Activated CD4-positive, alpha-beta memory T cell treated with anti-CD3 and anti-CD28 coated beads for 36 hours (primary cell): Measurements from ENCODE around the gene RIC1. TPM values are rescaled to one million over a fixed set of nuclear protein-coding genes. Genes with fewer than 3 reads are reported as not detected.
"Not testable (repeated sequence)": the region's sequence is repeated elsewhere in the genome, so short reads cannot be mapped to it uniquely, and the experiment has no call there.

Experiments used
- CTCF ChIA-PET: fragments of 350-600 bp; sonication (Branson Sonifier 250); formaldehyde crosslinking; loops from one replicate; lab custom pipeline; 2021; ENCODE audit warnings: antibody characterized with exemption, inconsistent platforms; lab: Charles Lee
- POLR2A ChIA-PET: fragments of 350-600 bp; sonication (Branson Sonifier 250); formaldehyde crosslinking; loops from one replicate; lab custom pipeline; 2021; ENCODE audit warnings: antibody characterized with exemption; lab: Charles Lee
- DNase-seq: peaks from one replicate; pipeline ENCODE4 v3.0.0-alpha.2; 2020
- H3K27ac Mint-ChIP-seq: one replicate; pipeline ENCODE4 v1.8.0; 2021; ENCODE audit warnings: mixed read lengths
- H3K27me3 Mint-ChIP-seq: one replicate; pipeline ENCODE4 v1.8.0; 2021; ENCODE audit warnings: mixed read lengths
- H3K36me3 Mint-ChIP-seq: one replicate; pipeline ENCODE4 v1.8.0; 2021; ENCODE audit warnings: mixed read lengths
- H3K4me1 Mint-ChIP-seq: one replicate; pipeline ENCODE4 v1.8.0; 2021; ENCODE audit warnings: low read depth, mixed read lengths
- H3K4me3 Mint-ChIP-seq: one replicate; pipeline ENCODE4 v1.8.0; 2021; ENCODE audit warnings: mild to moderate bottlenecking, mixed read lengths
- H3K9me3 Mint-ChIP-seq: one replicate; pipeline ENCODE4 v1.8.0; 2021; ENCODE audit warnings: mixed read lengths
- intact Hi-C: fragments of 100-400 bp; cut with micrococcal nuclease; formaldehyde crosslinking; loops from one replicate; pipeline ENCODE4 v1.15.1; 2023
- total RNA-seq, 2 experiments: library from RNA; stranded (reverse); gene quantifications; one replicate each; pipeline ENCODE4 v1.2.3, GENCODE V29; 2021

RIC1 gene
- total RNA-seq, 2 experiments from 2014 or later: 14.1 to 15.0 TPM

DNA sequence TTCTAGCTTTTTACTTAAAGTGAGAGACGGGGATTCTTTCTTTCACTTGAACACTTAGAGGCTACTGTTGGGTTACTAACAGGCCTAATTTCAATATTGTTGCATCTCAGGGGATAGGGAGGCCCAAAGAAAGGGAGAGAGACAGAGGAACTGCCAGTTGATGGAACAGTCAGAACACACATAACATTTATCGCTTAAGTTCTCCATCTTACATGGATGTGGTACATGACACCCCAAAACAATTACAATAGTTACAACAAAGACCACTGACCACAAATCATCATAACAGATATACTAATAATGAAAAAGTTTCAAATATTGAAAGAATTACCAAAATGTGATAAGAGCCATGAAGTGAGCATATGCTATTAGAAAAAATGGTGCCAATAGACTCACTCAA, 4.3 kb upstream of the RIC1 start:
- intact Hi-C loops: loop anchor here (5.0 kb wide), 3 partner anchors 642 to 947 kb away; partner anchors contain the start of genes CDC37L1 and UHRF2
- H3K27ac Mint-ChIP-seq: peak overlapping the region; percentile 65
- H3K27me3 Mint-ChIP-seq: no peaks in the 10 kb centered on the region
- ChIA-PET POLR2A (interaction anchor here (0.9 kb wide), 1 partner anchor 8 kb away, joined by 4 read pairs; no protein-coding TSS in a partner anchor), CTCF (interaction anchor here (0.7 to 1.5 kb wide), 4 partner anchors 8 to 636 kb away, joined by 3 to 5 read pairs (median 4); partner anchors contain the start of gene CD274)
- H3K9me3 Mint-ChIP-seq: no peaks in the 10 kb centered on the region
- H3K4me3 Mint-ChIP-seq: peak overlapping the region; percentile 0
- peaks cover 8% of the 10 kb centered on the region for H3K36me3 Mint-ChIP-seq
- peaks cover 51% of the 10 kb centered on the region for H3K4me1 Mint-ChIP-seq
- no peak for DNase-seq

DNA sequence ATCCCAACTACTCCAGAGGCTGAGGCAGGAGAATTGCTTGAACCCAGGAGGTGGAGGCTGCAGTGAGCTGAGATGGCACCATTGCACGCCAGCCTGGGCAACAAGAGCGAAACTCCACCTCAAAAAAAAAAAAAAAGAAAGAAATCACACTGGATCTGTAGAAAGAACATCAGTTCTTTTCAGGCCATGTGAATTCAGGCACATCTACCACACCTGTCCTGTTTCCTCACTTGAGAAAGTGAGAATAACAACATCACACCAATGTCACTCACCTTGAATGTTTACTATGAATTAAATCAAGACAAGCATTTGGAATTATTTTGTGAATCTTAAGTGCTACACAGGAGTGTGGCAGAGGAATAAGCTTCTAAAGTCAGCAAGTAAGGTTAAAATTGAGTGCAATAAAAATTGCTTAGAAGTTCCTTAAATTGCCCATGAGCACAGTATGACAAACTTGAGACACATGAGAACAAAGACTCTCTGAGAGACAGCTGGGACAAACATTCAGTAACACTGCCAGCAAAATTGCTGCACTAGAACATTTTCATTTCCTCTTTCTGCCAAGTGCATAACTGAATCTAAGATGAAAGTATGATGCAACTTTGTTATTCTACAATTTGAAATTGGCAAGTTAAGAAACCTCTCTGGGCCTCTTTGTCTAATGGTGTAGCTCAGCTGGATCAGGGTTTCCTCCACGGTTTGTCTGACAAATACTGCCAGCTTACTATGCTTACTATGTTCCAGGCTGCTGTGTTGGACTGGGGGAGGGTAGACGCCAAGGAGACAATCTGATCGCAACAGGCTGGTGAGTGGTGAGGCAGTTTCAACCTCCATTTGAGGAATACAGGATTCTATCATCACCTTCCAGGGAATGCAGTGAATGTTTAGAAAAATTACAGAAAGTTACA, 1.9 kb upstream of the RIC1 start:
- ChIA-PET CTCF (interaction anchor here (1.1 to 1.5 kb wide), 2 partner anchors 26 to 834 kb away, joined by 3 to 4 read pairs; partner anchors contain the start of gene RCL1), POLR2A (interaction anchor here (0.6 to 2.4 kb wide), 6 partner anchors 17 to 381 kb away, joined by 3 to 11 read pairs (median 5); partner anchors contain the start of genes CD274, ERMP1 and PLGRKT)
- Mint-ChIP-seq H3K4me1 (peaks cover 51% of the 10 kb centered on the region), H3K4me3 (peak overlapping the region; percentile 98), H3K36me3 (peaks cover 7% of the 10 kb centered on the region), H3K9me3 (no peaks in the 10 kb centered on the region), H3K27me3 (no peaks in the 10 kb centered on the region), H3K27ac (peak overlapping the region; percentile 100)
- peak; percentile 75 for DNase-seq
- intact Hi-C loops: loop anchor here (1.0 to 5.0 kb wide), 7 partner anchors 9 to 950 kb away; partner anchors contain the start of genes CDC37L1, PLGRKT and UHRF2

DNA sequence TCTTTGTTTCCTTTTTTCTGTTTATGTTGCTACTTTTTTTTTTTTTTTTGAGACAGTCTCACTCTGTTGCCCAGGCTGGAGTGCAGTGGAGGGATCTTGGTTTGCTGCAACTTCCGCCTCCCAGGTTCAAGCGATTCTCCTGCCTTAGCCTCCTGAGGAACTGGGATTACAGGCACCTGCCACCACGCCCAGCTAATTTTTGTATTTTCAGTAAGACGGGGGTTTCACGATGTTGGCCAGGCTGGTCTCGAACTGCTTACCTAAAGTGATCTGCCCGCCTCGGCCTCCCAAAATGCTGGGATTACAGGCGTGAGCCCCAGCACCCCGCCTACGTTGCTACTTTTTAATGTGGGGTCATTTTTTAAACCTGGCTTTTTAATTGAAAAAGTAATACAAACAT, 1.2 kb upstream of the RIC1 start:
- CTCF ChIA-PET: interaction anchor here (1.1 to 1.5 kb wide), 3 partner anchors 27 to 835 kb away, joined by 3 to 4 read pairs (median 3); partner anchors contain the start of genes PLGRKT and RCL1
- H3K9me3 Mint-ChIP-seq: not testable (repeated sequence)
- intact Hi-C loops: loop anchor here (1.0 to 5.0 kb wide), 14 partner anchors 9 to 950 kb away; partner anchors contain the start of genes CD274, CDC37L1, ERMP1 and PLGRKT

DNA sequence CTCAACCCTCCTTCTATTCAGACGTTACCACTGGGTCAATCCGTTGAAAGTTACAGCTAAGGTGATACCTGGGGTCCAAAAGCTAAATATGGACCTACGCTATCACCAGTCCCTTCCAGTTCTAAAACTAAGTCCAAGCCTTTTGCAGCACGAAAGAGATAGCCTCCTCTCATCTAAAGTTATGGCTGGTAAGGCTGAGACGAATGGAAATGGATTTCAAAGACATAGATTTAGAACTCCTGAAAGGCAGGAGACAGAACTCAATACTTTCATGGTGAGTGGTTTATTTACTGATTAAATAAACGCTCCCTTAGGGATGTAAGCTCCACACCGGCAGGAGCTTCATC, 751 bp upstream of the RIC1 start:
- ChIA-PET POLR2A (interaction anchor here (0.7 to 2.4 kb wide), 11 partner anchors 27 to 797 kb away, joined by 3 to 16 read pairs (median 3); partner anchors contain the start of genes CD274, ERMP1, JAK2 and PLGRKT), CTCF (interaction anchor here (0.6 to 1.5 kb wide), 7 partner anchors 27 to 835 kb away, joined by 3 to 7 read pairs (median 4); partner anchors contain the start of genes CD274, ERMP1, PLGRKT and RCL1)
- no peak for DNase-seq
- Mint-ChIP-seq H3K27ac (peak overlapping the region; percentile 100), H3K4me3 (peak overlapping the region; percentile 98), H3K27me3 (no peaks in the 10 kb centered on the region), H3K4me1 (peaks cover 62% of the 10 kb centered on the region), H3K9me3 (no peaks in the 10 kb centered on the region), H3K36me3 (peaks cover 7% of the 10 kb centered on the region)
- intact Hi-C loops: loop anchor here (1.0 to 5.0 kb wide), 10 partner anchors 19 to 951 kb away; partner anchors contain the start of genes CD274, CDC37L1, ERMP1 and UHRF2

More for the DNA sequence above, 1.2 kb upstream of the RIC1 start:
- H3K36me3 Mint-ChIP-seq, H3K27me3 Mint-ChIP-seq: not testable (repeated sequence)
- peak overlapping the region; percentile 100 for H3K27ac Mint-ChIP-seq
- peak overlapping the region; percentile 98 for H3K4me3 Mint-ChIP-seq
- H3K4me1 Mint-ChIP-seq: peaks cover 58% of the 10 kb centered on the region
- POLR2A ChIA-PET: interaction anchor here (0.7 to 2.4 kb wide), 10 partner anchors 16 to 796 kb away, joined by 3 to 16 read pairs (median 4); partner anchors contain the start of genes CD274, ERMP1 and PLGRKT
- DNase-seq: peak; percentile 40

DNA sequence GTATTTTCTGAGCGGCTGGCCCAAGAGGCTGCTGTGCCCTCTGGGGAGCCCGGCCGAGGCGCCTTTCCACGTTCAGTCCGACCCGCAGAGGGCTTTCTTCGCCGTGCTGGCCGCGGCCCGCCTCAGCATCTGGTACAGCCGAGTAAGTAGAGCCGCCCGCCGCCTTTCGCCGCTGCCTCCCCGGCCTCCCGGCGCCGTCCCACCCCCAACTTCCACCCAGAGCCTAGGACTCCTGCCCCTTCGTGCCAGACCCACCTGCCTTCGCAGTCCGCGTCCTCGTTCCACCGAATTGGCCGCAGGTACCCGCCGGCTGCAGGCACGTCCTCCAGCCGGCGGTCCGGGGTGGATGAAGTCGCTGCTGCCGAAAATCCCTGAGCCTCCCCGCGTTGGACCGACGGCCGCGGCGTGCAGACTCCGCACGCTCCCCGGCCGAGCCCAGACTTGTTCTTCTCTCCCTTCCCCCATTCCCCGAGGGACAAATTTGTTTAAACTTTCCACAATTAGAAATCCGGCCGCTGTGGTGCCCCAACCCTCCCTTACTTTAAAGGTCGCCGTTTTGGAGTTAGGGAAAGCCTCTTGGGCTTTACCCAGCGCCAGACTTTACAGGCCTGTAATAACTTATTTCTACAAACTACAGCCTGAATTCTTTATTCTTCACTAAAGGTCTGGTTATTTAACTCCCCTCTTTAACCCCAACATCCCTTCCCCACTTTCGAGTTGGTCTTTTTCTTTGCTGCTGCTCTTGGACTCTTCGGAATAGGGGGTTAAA, 589 bp downstream of the RIC1 start:
- ChIA-PET POLR2A (interaction anchor here (0.6 to 2.4 kb wide), 6 partner anchors 21 to 378 kb away, joined by 3 to 16 read pairs (median 4); partner anchors contain the start of genes CD274 and PLGRKT), CTCF (interaction anchor here (0.6 to 1.4 kb wide), 5 partner anchors 15 to 204 kb away, joined by 3 to 7 read pairs (median 3); partner anchors contain the start of genes CD274, ERMP1 and PLGRKT)
- Mint-ChIP-seq H3K27me3 (no peaks in the 10 kb centered on the region), H3K27ac (peak overlapping the region; percentile 91), H3K9me3 (no peaks in the 10 kb centered on the region), H3K4me3 (peak overlapping the region; percentile 98), H3K36me3 (peaks cover 7% of the 10 kb centered on the region), H3K4me1 (peaks cover 62% of the 10 kb centered on the region)
- intact Hi-C loops: loop anchor here (1.0 to 5.0 kb wide), 10 partner anchors 21 to 952 kb away; partner anchors contain the start of genes CD274, CDC37L1, ERMP1 and UHRF2
- peak; percentile 60 for DNase-seq

DNA sequence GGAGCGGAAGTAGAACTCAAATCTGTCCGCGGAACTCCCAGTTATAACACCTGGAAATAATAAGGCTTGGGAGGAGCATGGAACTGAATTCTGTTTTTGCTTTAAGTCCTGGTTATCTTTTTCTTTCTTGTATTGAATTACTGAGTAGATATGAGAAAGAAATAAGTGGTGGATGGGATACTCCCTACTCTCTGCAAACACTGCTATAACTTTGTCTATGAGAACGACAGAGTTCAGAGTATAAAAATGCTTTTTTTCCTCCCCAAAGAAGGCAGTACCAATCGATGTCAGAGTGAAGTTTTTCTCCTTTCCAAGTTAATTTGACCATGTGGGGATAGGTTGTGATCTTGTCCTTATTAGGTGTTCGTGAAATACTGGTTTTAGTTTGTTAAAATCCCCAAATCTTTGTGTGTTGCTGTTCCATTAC, 1.2 kb downstream of the RIC1 start:
- Mint-ChIP-seq H3K27ac (peak overlapping the region; percentile 91), H3K4me1 (peaks cover 59% of the 10 kb centered on the region), H3K27me3 (no peaks in the 10 kb centered on the region), H3K9me3 (peaks cover 4% of the 10 kb centered on the region), H3K4me3 (peak overlapping the region; percentile 98), H3K36me3 (peaks cover 9% of the 10 kb centered on the region)
- POLR2A ChIA-PET: no interaction called here
- intact Hi-C loops: loop anchor here (1.0 kb wide), 1 partner anchor 84 kb away; no protein-coding TSS in a partner anchor
- no peak for DNase-seq
- CTCF ChIA-PET: no interaction called here

DNA sequence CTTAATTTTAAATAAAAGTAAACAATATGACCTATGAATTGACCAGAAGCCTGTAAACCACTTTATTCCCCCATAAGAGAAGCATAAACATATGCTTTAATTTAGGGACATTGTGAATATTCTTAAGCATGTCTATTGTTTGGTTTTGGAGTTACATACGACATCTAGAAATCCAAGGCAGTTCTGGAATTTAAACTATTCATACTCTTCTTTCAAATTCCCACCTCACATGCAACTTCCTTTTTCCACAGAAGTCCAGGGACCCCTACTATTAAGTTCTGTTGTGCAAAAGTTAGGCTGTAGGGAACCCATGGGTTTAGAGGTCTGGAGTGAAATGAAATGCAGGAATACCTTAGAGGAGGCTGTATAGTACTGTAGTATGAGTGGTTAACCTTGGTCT, 2.1 kb downstream of the RIC1 start:
- Mint-ChIP-seq H3K27me3 (no peaks in the 10 kb centered on the region), H3K4me3 (no peak overlapping the region), H3K9me3 (peaks cover 13% of the 10 kb centered on the region), H3K36me3 (peaks cover 16% of the 10 kb centered on the region), H3K27ac (no peak overlapping the region), H3K4me1 (peaks cover 55% of the 10 kb centered on the region)
- DNase-seq: no peak
- ChIA-PET CTCF (interaction anchor here (1.7 kb wide), 1 partner anchor 30 kb away, joined by 4 read pairs; no protein-coding TSS in a partner anchor), POLR2A (interaction anchor here (0.9 kb wide), 1 partner anchor 194 kb away, joined by 5 read pairs; the partner anchor contains the start of gene PLGRKT)
- intact Hi-C loops: no loop called here

DNA sequence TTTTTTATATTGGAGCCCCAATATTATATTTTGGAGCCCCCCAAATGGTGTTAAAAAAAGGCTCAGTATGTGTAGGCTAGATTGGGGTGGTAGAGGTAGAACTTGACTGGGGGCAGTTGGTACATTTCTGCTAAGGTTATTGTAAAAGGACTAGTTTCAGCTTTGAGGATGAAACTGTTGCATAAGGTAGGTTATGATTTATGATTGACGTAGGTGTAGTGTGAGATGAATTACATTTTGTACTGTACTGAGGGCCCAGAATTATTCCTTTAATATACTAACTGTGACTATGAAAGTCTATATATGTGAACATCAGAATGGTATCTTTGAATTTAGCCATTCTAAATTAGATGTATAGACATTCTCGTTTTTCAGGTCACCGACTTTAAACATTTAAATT, 3.6 kb downstream of the RIC1 start:
- Mint-ChIP-seq H3K4me1 (peaks cover 45% of the 10 kb centered on the region), H3K4me3 (no peak overlapping the region), H3K9me3 (peaks cover 15% of the 10 kb centered on the region), H3K27ac (no peak overlapping the region), H3K36me3 (peaks cover 17% of the 10 kb centered on the region), H3K27me3 (no peaks in the 10 kb centered on the region)
- CTCF ChIA-PET: interaction anchor here (1.4 to 1.7 kb wide), 2 partner anchors 8 to 32 kb away, joined by 4 to 5 read pairs; no protein-coding TSS in a partner anchor
- POLR2A ChIA-PET: interaction anchor here (1.0 kb wide), 1 partner anchor 8 kb away, joined by 4 read pairs; no protein-coding TSS in a partner anchor
- no peak for DNase-seq
- intact Hi-C loops: no loop called here

DNA sequence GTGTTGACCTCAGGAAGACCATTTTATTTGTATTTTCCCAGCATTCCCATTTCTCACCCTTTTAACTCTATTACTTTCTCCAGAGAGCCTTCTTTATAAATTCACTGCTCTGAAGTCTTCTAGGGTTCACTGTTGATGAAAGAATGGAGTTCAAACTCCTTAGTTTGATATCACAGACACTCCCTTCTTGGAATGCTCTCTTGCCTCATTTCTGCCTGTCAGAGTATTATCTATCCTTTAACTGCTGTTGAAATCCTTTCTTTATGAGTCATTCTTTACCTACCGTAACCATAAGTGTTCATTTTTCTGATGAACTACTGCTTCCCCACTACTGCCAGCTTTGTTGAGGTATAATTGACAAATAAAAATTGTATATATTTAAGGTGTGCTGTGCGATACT, 4.3 kb downstream of the RIC1 start:
- ChIA-PET CTCF (interaction anchor here (0.7 kb wide), 1 partner anchor 455 kb away, joined by 3 read pairs; no protein-coding TSS in a partner anchor), POLR2A (interaction anchor here (1.0 kb wide), 1 partner anchor 9 kb away, joined by 4 read pairs; no protein-coding TSS in a partner anchor)
- intact Hi-C loops: no loop called here
- Mint-ChIP-seq H3K4me3 (no peak overlapping the region), H3K27me3 (no peaks in the 10 kb centered on the region), H3K27ac (no peak overlapping the region), H3K36me3 (peaks cover 24% of the 10 kb centered on the region), H3K9me3 (peaks cover 22% of the 10 kb centered on the region), H3K4me1 (peaks cover 45% of the 10 kb centered on the region)
- no peak for DNase-seq

DNA sequence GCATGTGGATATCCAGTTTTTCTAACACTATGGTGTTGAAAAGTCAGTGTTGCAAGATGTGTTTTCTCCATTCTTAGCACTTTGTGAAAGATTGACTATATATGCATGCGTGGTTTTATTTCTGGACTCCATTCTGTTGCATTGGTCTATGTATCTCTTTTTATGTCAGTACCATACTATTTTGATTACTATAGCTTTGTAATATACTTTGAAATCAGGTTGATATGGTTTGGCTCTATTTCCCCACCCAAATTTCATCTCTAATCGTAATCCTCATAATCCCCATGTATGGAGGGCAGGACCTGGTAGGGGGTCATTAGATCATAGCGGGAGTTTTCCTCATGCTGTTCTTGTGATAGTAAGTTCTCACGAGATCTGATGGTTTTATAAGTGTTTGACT, 6.5 kb downstream of the RIC1 start:
- intact Hi-C loops: no loop called here
- peaks cover 49% of the 10 kb centered on the region for H3K4me1 Mint-ChIP-seq
- no peak overlapping the region for H3K27ac Mint-ChIP-seq
- H3K4me3 Mint-ChIP-seq: no peak overlapping the region
- peaks cover 36% of the 10 kb centered on the region for H3K36me3 Mint-ChIP-seq
- ChIA-PET CTCF (no interaction called here), POLR2A (no interaction called here)
- peaks cover 42% of the 10 kb centered on the region for H3K9me3 Mint-ChIP-seq
- H3K27me3 Mint-ChIP-seq: no peaks in the 10 kb centered on the region
- no peak for DNase-seq
